ENCODE measurements around the gene SLC29A2. TPM values are rescaled to one million over a fixed set of nuclear protein-coding genes. Genes with fewer than 3 reads are reported as not detected.
"Not testable (repeated sequence)": the region's sequence is repeated elsewhere in the genome, so short reads cannot be mapped to it uniquely, and the experiment has no call there.

Gene SLC29A2
- polyA plus RNA-seq, 3 donors, result 0.11 to 1.3 TPM; not detected in 1

DNA sequence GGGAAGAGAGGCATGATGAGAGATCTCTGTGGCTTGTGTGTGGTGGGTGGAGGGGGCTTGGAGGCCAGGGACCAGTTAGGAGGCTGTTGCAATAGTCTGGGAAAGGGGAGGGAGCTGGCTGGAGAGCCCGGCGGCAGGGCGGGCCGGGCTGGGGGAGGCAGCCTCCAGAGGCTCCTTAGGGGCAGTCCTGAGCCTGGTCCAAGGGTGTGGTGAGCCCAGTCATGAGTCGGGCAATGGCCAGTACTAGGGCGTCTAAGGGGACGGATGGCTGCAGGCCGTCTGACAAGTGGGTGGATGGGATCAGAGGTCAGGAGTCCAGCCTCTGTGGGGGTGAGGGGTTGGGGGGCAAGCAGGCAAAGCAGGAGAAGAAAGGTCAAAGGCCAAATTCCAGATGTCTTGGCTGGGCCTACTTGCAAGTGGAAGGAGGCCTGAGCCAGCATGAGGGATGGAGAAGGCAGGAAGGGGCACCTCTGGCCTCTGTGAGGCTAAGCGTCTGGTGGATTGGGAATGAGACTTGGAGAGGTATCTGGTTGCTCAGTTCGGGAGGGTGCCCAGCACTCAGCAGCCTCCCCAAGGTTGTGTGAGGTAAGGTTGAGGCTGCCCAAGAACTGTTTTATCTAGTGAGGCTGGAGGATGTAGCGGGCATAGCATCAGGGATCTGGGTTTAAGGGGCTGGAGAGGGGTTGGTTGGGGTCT is 48.7 kb downstream of the SLC29A2 start:
- Histone ChIP-seq H3K27me3 (ENCODE audit: control insufficient read depth in 2 of 2, insufficient read depth in 2 of 2, low read length in 2 of 2) (no peaks in the 10 kb centered on the region), H3K4me2 (replicated peaks; ENCODE audit: extremely low read depth, low read length, poor library complexity, severe bottlenecking) (no peak overlapping the region), H2AFZ (ENCODE audit: insufficient read depth, low read depth, low read length, poor library complexity, severe bottlenecking) (no peak overlapping the region), H3K36me3 (replicated peaks in 1 of 2; ENCODE audit: control insufficient read depth in 1 of 2, insufficient read depth in 2 of 2, low read length in 2 of 2) (no peaks in the 10 kb centered on the region), H3K9me3 (replicated peaks in 1 of 2; ENCODE audit: control insufficient read depth in 1 of 2, insufficient read depth in 1 of 2, low read length in 2 of 2) (no peaks in the 10 kb centered on the region), H3K27ac (ENCODE audit: low read depth in 1 of 2, low read length in 2 of 2) (no peak overlapping the region), H3K9ac (ENCODE audit: insufficient read depth, low read length, poor library complexity, severe bottlenecking) (no peak overlapping the region), H4K20me1 (ENCODE audit: insufficient read depth, low read length) (no peaks in the 10 kb centered on the region), H3K79me2 (ENCODE audit: insufficient read depth, low read length) (no peaks in the 10 kb centered on the region), H3K4me3 (replicated peaks in 1 of 3; ENCODE audit: low read depth in 2 of 3, low read length in 3 of 3) (no peak overlapping the region), H3K4me1 (ENCODE audit: control insufficient read depth in 1 of 2, insufficient read depth in 2 of 2, low read length in 2 of 2) (peaks cover 15 to 16% of the 10 kb centered on the region in 2 donors)
- no peak overlapping the region for H3K27ac Mint-ChIP-seq
- DNase-seq, result no peak
- peaks cover 0 to 9% (median 3%) of the 10 kb centered on the region in 7 donors for H3K9me3 Mint-ChIP-seq
- H3K27me3 Mint-ChIP-seq (ENCODE audit: low read depth in 3 of 3), result peaks cover 2 to 7% (median 2%) of the 10 kb centered on the region in 3 donors
- no peaks in the 10 kb centered on the region for H3K36me3 Mint-ChIP-seq
- TF ChIP-seq CTCF (IDR thresholded peaks at IDR 0.05), result no peak
- peaks cover 19% of the 10 kb centered on the region for H3K4me1 Mint-ChIP-seq
- WGBS (ENCODE audit: insufficient coverage), result 90% methylated on average over 11 of the region's 11 CpGs
- intact Hi-C loops (cut with micrococcal nuclease), result no loop called here
- H3K4me3 Mint-ChIP-seq, result no peak overlapping the region

DNA sequence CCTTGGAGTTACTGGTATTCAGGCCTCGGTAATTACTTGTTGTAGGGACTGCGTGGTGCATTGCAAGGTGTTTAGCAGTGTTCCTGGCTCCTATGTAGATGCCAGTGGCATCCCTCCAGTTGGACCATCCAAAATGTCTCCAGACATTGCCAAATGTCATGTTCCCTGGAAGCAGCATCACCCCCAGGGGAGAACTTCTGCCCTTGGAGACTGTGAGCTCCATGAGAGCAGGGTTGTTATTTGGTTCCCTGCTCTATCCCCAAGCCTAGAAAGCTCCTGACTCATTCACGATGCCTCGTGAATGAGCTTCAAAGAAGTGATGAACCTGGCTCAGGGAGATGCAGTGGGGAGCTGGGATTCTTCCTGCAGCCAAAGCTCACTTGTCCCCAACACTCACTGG is 50.0 kb downstream of the SLC29A2 start:
- no peak overlapping the region for H3K4me2 ChIP-seq (replicated peaks; ENCODE audit: extremely low read depth, low read length, poor library complexity, severe bottlenecking)
- Mint-ChIP-seq H3K4me1 (peaks cover 27% of the 10 kb centered on the region), H3K27ac (no peak overlapping the region), H3K4me3 (no peak overlapping the region), H3K27me3 (ENCODE audit: low read depth in 3 of 3) (peaks cover 2 to 8% (median 6%) of the 10 kb centered on the region in 3 donors), H3K9me3 (peaks cover 0 to 9% (median 3%) of the 10 kb centered on the region in 7 donors), H3K36me3 (no peaks in the 10 kb centered on the region)
- no peak overlapping the region for H3K4me3 ChIP-seq (replicated peaks in 1 of 3; ENCODE audit: low read depth in 2 of 3, low read length in 3 of 3)
- no peak overlapping the region for H3K9ac ChIP-seq (ENCODE audit: insufficient read depth, low read length, poor library complexity, severe bottlenecking)
- no peaks in the 10 kb centered on the region for H4K20me1 ChIP-seq (ENCODE audit: insufficient read depth, low read length)
- no peaks in the 10 kb centered on the region for H3K9me3 ChIP-seq (replicated peaks in 1 of 2; ENCODE audit: control insufficient read depth in 1 of 2, insufficient read depth in 1 of 2, low read length in 2 of 2)
- no peaks in the 10 kb centered on the region for H3K36me3 ChIP-seq (replicated peaks in 1 of 2; ENCODE audit: control insufficient read depth in 1 of 2, insufficient read depth in 2 of 2, low read length in 2 of 2)
- TF ChIP-seq CTCF (IDR thresholded peaks at IDR 0.05), result no peak
- WGBS (ENCODE audit: insufficient coverage), result 93% methylated on average over 3 of the region's 4 CpGs
- no peak overlapping the region for H3K27ac ChIP-seq (ENCODE audit: low read depth in 1 of 2, low read length in 2 of 2)
- H3K79me2 ChIP-seq (ENCODE audit: insufficient read depth, low read length), result no peaks in the 10 kb centered on the region
- H3K4me1 ChIP-seq (ENCODE audit: control insufficient read depth in 1 of 2, insufficient read depth in 2 of 2, low read length in 2 of 2), result peaks cover 27 to 29% of the 10 kb centered on the region in 2 donors
- H3K27me3 ChIP-seq (ENCODE audit: control insufficient read depth in 2 of 2, insufficient read depth in 2 of 2, low read length in 2 of 2), result no peaks in the 10 kb centered on the region
- DNase-seq, result no peak
- H2AFZ ChIP-seq (ENCODE audit: insufficient read depth, low read depth, low read length, poor library complexity, severe bottlenecking), result no peak overlapping the region
- intact Hi-C loops (cut with micrococcal nuclease), result no loop called here

GRCh38 chr11:66320748-66321147 is 50.8 kb downstream of the SLC29A2 start:
- H3K79me2 ChIP-seq (ENCODE audit: insufficient read depth, low read length); H3K27ac ChIP-seq (ENCODE audit: low read depth in 1 of 2, low read length in 2 of 2); H3K27ac Mint-ChIP-seq; H3K4me3 ChIP-seq (replicated peaks in 1 of 3; ENCODE audit: low read depth in 2 of 3, low read length in 3 of 3); intact Hi-C loops (cut with micrococcal nuclease); H3K9me3 ChIP-seq (replicated peaks in 1 of 2; ENCODE audit: control insufficient read depth in 1 of 2, insufficient read depth in 1 of 2, low read length in 2 of 2); DNase-seq; H3K4me3 Mint-ChIP-seq; H3K9me3 Mint-ChIP-seq; H3K36me3 Mint-ChIP-seq; H3K4me2 ChIP-seq (replicated peaks; ENCODE audit: extremely low read depth, low read length, poor library complexity, severe bottlenecking); H3K9ac ChIP-seq (ENCODE audit: insufficient read depth, low read length, poor library complexity, severe bottlenecking); H4K20me1 ChIP-seq (ENCODE audit: insufficient read depth, low read length); H3K27me3 ChIP-seq (ENCODE audit: control insufficient read depth in 2 of 2, insufficient read depth in 2 of 2, low read length in 2 of 2); H3K36me3 ChIP-seq (replicated peaks in 1 of 2; ENCODE audit: control insufficient read depth in 1 of 2, insufficient read depth in 2 of 2, low read length in 2 of 2); H2AFZ ChIP-seq (ENCODE audit: insufficient read depth, low read depth, low read length, poor library complexity, severe bottlenecking): not testable (repeated sequence)
- WGBS (ENCODE audit: insufficient coverage), result no CpG with 5 or more reads among the region's 6 CpGs
- peaks cover 30 to 33% of the 10 kb centered on the region in 2 donors for H3K4me1 ChIP-seq (ENCODE audit: control insufficient read depth in 1 of 2, insufficient read depth in 2 of 2, low read length in 2 of 2)
- H3K4me1 Mint-ChIP-seq, result peaks cover 27% of the 10 kb centered on the region
- H3K27me3 Mint-ChIP-seq (ENCODE audit: low read depth in 3 of 3), result peaks cover 0 to 11% (median 10%) of the 10 kb centered on the region in 3 donors

All from CD14-positive monocyte (primary cell).